SH-SY5Y (cell line): ENCODE measurements around the gene CRTAC1.

Experiments used
- GATA2 ChIP-seq: IDR thresholded peaks from 2 replicates; pipeline ENCODE4 v1.6.1; 2011; ENCODE audit warnings: mild to moderate bottlenecking, low read depth, low read length
- GATA3 ChIP-seq: IDR thresholded peaks from 2 replicates; pipeline ENCODE4 v1.6.1; 2011; ENCODE audit warnings: low read depth, mild to moderate bottlenecking, low read length, moderate library complexity

CRTAC1 gene

GRCh38 chr10:97969538-97970079, 60.8 kb downstream of the CRTAC1 start:
- TF ChIP-seq GATA2, result no peak
- TF ChIP-seq GATA3, result no peak

DNA sequence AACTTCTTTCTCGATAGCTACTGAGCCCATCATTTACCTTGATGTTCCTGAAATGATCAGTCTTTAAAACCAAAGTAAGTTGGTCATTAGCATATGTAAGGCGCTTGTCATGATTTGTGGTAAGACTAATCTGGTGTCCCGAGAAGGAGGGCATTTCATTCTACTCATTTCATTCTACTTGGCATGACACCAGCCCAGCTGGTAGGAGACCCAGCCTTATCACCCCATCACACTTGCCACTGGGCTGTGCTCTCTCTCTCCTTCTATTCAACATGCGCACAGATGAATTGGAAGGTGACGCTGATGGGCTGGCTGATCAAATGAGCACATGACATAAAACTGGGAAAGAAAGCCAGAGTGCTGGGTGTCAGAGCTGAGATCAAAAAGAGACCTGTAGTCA, 65.7 kb downstream of the CRTAC1 start:
- TF ChIP-seq GATA3 (no peak), GATA2 (peak; percentile 59)

GRCh38 chr10:97961945-97962344, 68.5 kb downstream of the CRTAC1 start:
- TF ChIP-seq GATA2 (no peak), GATA3 (no peak)

DNA sequence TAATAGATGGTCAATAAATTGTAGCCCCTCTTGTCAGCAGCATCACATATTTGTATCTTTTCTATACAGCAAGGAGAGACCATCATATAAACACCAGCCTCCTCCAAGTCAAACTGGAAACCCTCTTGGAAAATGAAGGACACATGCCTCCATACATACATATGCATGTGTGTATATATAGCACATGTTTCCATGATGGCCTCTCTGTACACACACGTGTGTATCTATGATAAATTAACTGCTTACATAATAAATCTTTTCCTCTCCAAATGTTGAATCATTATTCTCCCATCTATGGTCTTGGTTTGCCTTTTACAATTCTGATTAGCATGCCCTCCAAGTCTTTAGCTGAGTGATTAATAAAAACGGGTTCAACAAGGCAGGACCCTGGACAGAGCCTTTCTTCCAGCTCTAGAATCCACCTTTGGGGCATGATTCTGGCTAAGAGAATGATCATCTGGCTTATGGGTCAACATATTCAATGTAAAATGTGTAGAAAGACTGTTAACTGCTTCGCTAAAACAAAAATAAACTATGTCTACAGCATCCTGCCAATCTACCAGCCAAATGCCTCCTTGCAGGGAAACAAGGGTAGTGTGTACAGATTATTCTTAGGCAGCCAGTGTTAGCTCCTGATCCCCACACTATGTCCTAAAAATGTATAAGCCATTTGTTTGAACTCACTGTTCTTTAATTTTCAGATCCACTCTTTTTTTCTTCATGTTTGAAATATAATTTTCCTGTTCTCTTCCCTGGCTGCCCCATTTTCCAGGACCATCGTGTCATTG, 70.0 kb downstream of the CRTAC1 start:
- TF ChIP-seq GATA2 (no peak), GATA3 (no peak)

- no peak for TF ChIP-seq GATA3
- TF ChIP-seq GATA2, result no peak
Observed at GRCh38 chr10:97949462-97949861, 81.0 kb downstream of the CRTAC1 start.

DNA sequence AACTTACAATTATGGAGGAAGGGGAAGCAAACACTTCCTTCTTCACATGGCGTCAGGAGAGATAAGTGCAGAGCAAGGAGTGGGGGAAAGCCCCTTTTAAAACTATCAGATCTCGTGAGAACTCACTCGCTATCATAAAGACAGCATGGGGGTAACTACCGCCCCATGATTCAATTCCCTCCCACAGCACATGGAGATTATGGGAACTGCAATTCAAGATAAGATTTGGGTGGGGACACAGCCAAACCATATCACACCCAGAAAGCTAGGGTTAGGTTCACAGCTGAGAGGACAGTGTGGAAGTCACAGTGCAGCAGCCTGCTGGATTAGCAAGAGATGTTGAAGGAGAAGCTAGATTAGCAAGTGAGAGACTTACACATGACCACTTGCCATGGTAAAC, 81.6 kb downstream of the CRTAC1 start:
- TF ChIP-seq GATA2 (no peak), GATA3 (no peak)

- TF ChIP-seq GATA3, result no peak
- no peak for TF ChIP-seq GATA2
Observed at GRCh38 chr10:97944772-97945171, 85.6 kb downstream of the CRTAC1 start.

DNA sequence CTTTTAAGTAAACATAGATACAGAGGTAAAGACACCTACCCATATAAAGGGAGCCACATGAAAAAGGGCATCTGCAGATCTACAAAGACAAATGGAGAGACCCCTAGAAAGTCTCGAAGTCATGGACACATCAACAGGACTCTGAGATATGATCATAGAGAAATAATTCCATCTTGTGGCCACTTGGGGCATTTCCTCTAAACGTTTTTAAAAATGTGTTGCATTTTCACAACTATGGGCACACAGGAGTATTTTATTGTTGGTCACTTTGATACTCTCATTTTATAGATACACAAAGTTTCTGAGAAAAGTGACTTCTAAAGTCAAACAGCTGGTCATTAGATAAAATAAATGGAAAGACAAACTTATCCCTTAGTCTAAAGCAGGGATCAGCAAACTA, 87.1 kb downstream of the CRTAC1 start:
- no peak for TF ChIP-seq GATA2
- no peak for TF ChIP-seq GATA3

GRCh38 chr10:97940534-97940933, 89.9 kb downstream of the CRTAC1 start:
- no peak for TF ChIP-seq GATA2
- no peak for TF ChIP-seq GATA3

GRCh38 chr10:97939446-97939990, 90.9 kb downstream of the CRTAC1 start:
- no peak for TF ChIP-seq GATA3
- TF ChIP-seq GATA2, result no peak

DNA sequence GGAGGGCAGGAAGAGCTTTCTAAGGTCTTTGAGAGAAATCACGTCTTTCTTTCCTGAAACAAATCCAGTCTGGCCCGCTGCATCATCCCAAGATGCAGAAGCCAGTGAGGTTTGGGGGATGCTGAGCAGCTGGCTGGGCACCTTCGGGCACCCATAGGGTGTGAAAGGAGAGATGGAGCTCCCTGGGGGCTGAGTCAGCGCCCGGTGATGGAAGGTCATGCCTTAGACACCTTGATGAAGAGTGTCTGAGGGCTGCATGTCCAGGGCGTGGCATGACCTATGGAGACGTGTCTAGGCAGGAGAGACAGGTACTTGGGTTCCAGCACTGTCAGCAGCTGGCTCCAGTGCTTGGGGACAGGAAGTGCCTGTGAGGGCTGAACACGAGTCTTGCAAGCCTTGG, 92.5 kb downstream of the CRTAC1 start:
- no peak for TF ChIP-seq GATA3
- TF ChIP-seq GATA2, result no peak

- TF ChIP-seq GATA3, result no peak
- no peak for TF ChIP-seq GATA2
Observed at GRCh38 chr10:97937054-97937453, 93.4 kb downstream of the CRTAC1 start.

DNA sequence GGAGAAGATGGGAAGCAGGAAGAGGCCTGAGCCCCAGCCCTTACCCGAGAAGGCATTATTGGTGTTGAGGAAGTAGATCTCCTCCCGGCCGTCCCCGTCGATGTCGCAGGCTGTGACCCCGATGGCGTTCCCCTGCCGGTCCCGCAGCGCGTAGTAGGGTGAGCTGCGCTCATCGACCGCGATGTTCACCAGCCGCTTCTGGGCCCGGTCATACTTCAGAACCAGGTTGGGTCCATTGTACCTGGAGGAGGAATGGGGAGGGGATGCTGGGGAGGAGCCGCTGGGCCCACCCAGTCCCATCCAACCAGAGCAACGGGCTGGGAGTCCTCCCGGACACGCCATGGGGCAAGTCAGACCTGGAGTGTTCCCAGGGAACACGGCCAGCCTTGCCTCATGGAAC, 94.3 kb downstream of the CRTAC1 start:
- no peak for TF ChIP-seq GATA2
- TF ChIP-seq GATA3, result no peak

- no peak for TF ChIP-seq GATA3
- TF ChIP-seq GATA2, result no peak
Observed at GRCh38 chr10:97932932-97933530, 97.4 kb downstream of the CRTAC1 start.

DNA sequence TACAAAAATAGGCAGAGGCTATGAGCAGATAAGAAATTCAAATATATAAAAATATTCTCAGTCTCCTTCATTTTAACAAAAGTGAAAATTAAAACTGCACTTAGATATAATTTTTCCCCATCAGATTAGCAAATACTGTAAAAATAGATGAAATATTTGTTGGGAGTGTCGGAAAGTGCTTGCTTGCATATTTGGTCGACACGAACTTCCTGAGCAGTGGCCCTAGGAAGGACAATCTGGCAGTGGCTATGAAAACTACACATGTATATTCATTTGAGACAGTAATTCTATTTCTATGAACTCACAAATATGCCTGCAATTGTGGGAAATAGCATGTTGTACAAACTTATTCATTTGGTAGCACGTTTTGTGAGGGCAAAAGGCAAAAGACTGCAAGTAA, 99.4 kb downstream of the CRTAC1 start:
- TF ChIP-seq GATA2, result no peak
- no peak for TF ChIP-seq GATA3
